H1 (cell line): ENCODE measurements around the gene TSGA10. TPM values are rescaled to one million over a fixed set of nuclear protein-coding genes. Genes with fewer than 3 reads are reported as not detected.

Experiments used
- CTCF ChIA-PET: fragments of 300-600 bp; sonication (Branson Sonifier 250); formaldehyde crosslinking; loops from one replicate; lab custom pipeline; 2021; ENCODE audit not compliant: partially characterized antibody; lab: Charles Lee
- POLR2A ChIA-PET: fragments of 300-600 bp; sonication (Branson Sonifier 250); formaldehyde crosslinking; loops from one replicate; lab custom pipeline; 2021; ENCODE audit warnings: inconsistent platforms; ENCODE audit not compliant: partially characterized antibody; lab: Charles Lee
- DNase-seq, 2 experiments: peaks; one replicate each; pipeline versions ENCODE4 v3.0.0 to v3.0.0-alpha.2; 2010 to 2022; ENCODE audit warnings: low spot score in 2 of 2, low read depth in 1 of 2, mixed read lengths in 1 of 2
- FAIRE-seq: peaks from 2 replicates; lab custom pipeline; 2011; peaks lifted over from hg19 to GRCh38; lab: Jason Lieb, UNC
- H2AFZ ChIP-seq: 2 replicates; pipeline ENCODE4 v1.8.1; 2012; ENCODE audit warnings: low read length, inconsistent platforms
- H2AK5ac ChIP-seq: 2 replicates; pipeline ENCODE4 v1.6.1; 2013; ENCODE audit warnings: low read depth, low read length
- H2BK120ac ChIP-seq: replicated peaks from 2 replicates; pipeline ENCODE3; 2013; ENCODE audit warnings: low read depth, low read length, inconsistent platforms
- H2BK12ac ChIP-seq: 2 replicates; pipeline ENCODE4 v1.6.1; 2013; ENCODE audit warnings: low read depth, low read length
- H2BK15ac ChIP-seq: 2 replicates; pipeline ENCODE4 v1.6.1; 2013; ENCODE audit warnings: low read length
- H2BK20ac ChIP-seq: 2 replicates; pipeline ENCODE4 v1.6.1; 2013; ENCODE audit warnings: low read length
- H2BK5ac ChIP-seq: 2 replicates; pipeline ENCODE4 v1.6.1; 2013; ENCODE audit warnings: low read depth, low read length
- H3K14ac ChIP-seq: 2 replicates; pipeline ENCODE4 v1.6.1; 2013; ENCODE audit warnings: inconsistent platforms; ENCODE audit not compliant: insufficient read length
- H3K18ac ChIP-seq: 2 replicates; pipeline ENCODE4 v1.6.1; 2013; ENCODE audit warnings: low read length; ENCODE audit errors: extremely low read depth
- H3K23ac ChIP-seq: 2 replicates; pipeline ENCODE4 v1.6.1; 2013; ENCODE audit warnings: inconsistent platforms; ENCODE audit not compliant: insufficient read length
- H3K23me2 ChIP-seq: 2 replicates; pipeline ENCODE4 v1.6.1; 2013; ENCODE audit warnings: low read depth, low read length
- H3K27ac ChIP-seq: 2 replicates; pipeline ENCODE4 v1.6.1; 2011; ENCODE audit warnings: low read depth, low read length, inconsistent platforms
- H3K27me3 ChIP-seq, 4 experiments: replicated peaks in 1 of 4; 1 replicate in 1 of 4; 2 replicates in 3 of 4; pipeline versions ENCODE4 v1.6.1 to v1.8.1; 2011 to 2013; ENCODE audit warnings: low read length in 3 of 4, mild to moderate bottlenecking in 3 of 4, inconsistent platforms in 2 of 4, mixed read lengths in 2 of 4, moderate library complexity in 1 of 4; ENCODE audit not compliant: control insufficient read depth in 3 of 4, insufficient read depth in 3 of 4; ENCODE audit errors: extremely low read depth in 1 of 4
- H3K36me3 ChIP-seq, 4 experiments: 2 replicates each; pipeline versions ENCODE4 v1.6.1 to v1.8.1; 2011 to 2013; ENCODE audit warnings: mild to moderate bottlenecking in 4 of 4, low read length in 3 of 4, moderate library complexity in 2 of 4, control low read depth in 1 of 4, inconsistent platforms in 1 of 4; ENCODE audit not compliant: insufficient read depth in 4 of 4, control insufficient read depth in 2 of 4
- H3K4ac ChIP-seq: replicated peaks from 2 replicates; pipeline ENCODE3; 2013; ENCODE audit warnings: low read length, low read depth, mixed read lengths, inconsistent platforms; ENCODE audit not compliant: insufficient read length
- H3K4me1 ChIP-seq, 4 experiments: replicated peaks in 1 of 4; 1 replicate in 1 of 4; 2 replicates in 3 of 4; pipeline versions ENCODE4 v1.6.1 to v1.8.1; 2011 to 2013; ENCODE audit warnings: low read length in 3 of 4, inconsistent platforms in 2 of 4, mixed read lengths in 1 of 4; ENCODE audit not compliant: insufficient read depth in 4 of 4, control insufficient read depth in 3 of 4
- H3K4me2 ChIP-seq, 2 experiments: 2 replicates each; pipeline versions ENCODE4 v1.6.1 to v1.8.1; 2011 to 2013; ENCODE audit warnings: low read depth in 2 of 2, low read length in 2 of 2, control low read depth in 1 of 2, inconsistent platforms in 1 of 2, mild to moderate bottlenecking in 1 of 2; ENCODE audit not compliant: insufficient read depth in 1 of 2
- H3K4me3 ChIP-seq, 4 experiments: fragments of 200-600, 300-600 bp in 1 of 4; sonication (generic), shearing (Covaris generic), sonication (Bioruptor Twin) in 1 of 4; 2 replicates each; pipeline versions ENCODE4 v1.5.1 to v1.8.1; 2011 to 2016; ENCODE audit warnings: low read length in 4 of 4, low read depth in 3 of 4, control low read depth in 2 of 4, inconsistent platforms in 2 of 4, mild to moderate bottlenecking in 2 of 4, mixed read lengths in 1 of 4, moderate library complexity in 1 of 4; ENCODE audit not compliant: insufficient read depth in 2 of 4; ENCODE audit errors: extremely low read depth in 1 of 4
- H3K56ac ChIP-seq: replicated peaks from 2 replicates; pipeline ENCODE3; 2013; ENCODE audit warnings: low read depth, mild to moderate bottlenecking, mixed read lengths, low read length, inconsistent platforms; ENCODE audit not compliant: insufficient read length
- H3K79me1 ChIP-seq: 2 replicates; pipeline ENCODE4 v1.6.1; 2013; ENCODE audit warnings: low read depth, low read length, control low read depth
- H3K79me2 ChIP-seq, 2 experiments: 2 replicates each; pipeline versions ENCODE4 v1.6.1 to v1.8.1; 2012 to 2013; ENCODE audit warnings: low read length in 2 of 2, mild to moderate bottlenecking in 2 of 2, inconsistent platforms in 1 of 2; ENCODE audit not compliant: insufficient read depth in 2 of 2, control insufficient read depth in 1 of 2
- H3K9ac ChIP-seq, 4 experiments: replicated peaks in 1 of 4; 1 replicate in 1 of 4; 2 replicates in 3 of 4; pipeline versions ENCODE4 v1.6.1 to v1.8.1; 2011 to 2013; ENCODE audit warnings: low read depth in 3 of 4, low read length in 3 of 4, control low read depth in 2 of 4, mild to moderate bottlenecking in 2 of 4, moderate library complexity in 2 of 4, inconsistent platforms in 1 of 4; ENCODE audit errors: extremely low read depth in 1 of 4
- H3K9me3 ChIP-seq, 2 experiments: 2 replicates each; pipeline versions ENCODE4 v1.6.1 to v1.8.1; 2012 to 2013; ENCODE audit warnings: mild to moderate bottlenecking in 2 of 2, moderate library complexity in 2 of 2, control low read depth in 1 of 2, inconsistent platforms in 1 of 2, low read depth in 1 of 2, low read length in 1 of 2, mixed read lengths in 1 of 2; ENCODE audit not compliant: insufficient read depth in 2 of 2
- H4K20me1 ChIP-seq, 2 experiments: replicated peaks in 1 of 2; 2 replicates each; pipeline versions ENCODE3 to v1.8.1; 2011 to 2013; ENCODE audit warnings: inconsistent platforms in 2 of 2, low read length in 2 of 2, mild to moderate bottlenecking in 1 of 2; ENCODE audit not compliant: insufficient read depth in 2 of 2, control insufficient read depth in 1 of 2
- H4K5ac ChIP-seq: 2 replicates; pipeline ENCODE4 v1.6.1; 2013; ENCODE audit warnings: low read length, low read depth, mixed read lengths, inconsistent platforms; ENCODE audit not compliant: insufficient read length
- H4K8ac ChIP-seq: 2 replicates; pipeline ENCODE4 v1.8.0; 2013; ENCODE audit warnings: mild to moderate bottlenecking, moderate library complexity, low read length, inconsistent platforms; ENCODE audit not compliant: insufficient read depth; ENCODE audit errors: extremely low read depth
- H4K91ac ChIP-seq: replicated peaks from 2 replicates; pipeline ENCODE3; 2013; ENCODE audit warnings: low read length, mixed read lengths, inconsistent platforms; ENCODE audit not compliant: insufficient read length
- CEBPB ChIP-seq: IDR thresholded peaks from 2 replicates; pipeline ENCODE4 v1.6.1; 2012; ENCODE audit warnings: low read depth, low read length
- CTBP2 ChIP-seq: IDR thresholded peaks from 2 replicates; pipeline ENCODE4 v1.7.0; 2011; ENCODE audit warnings: borderline replicate concordance, mild to moderate bottlenecking, moderate library complexity, mixed read lengths, low read length; ENCODE audit not compliant: insufficient read depth, insufficient read length
- EZH2 ChIP-seq: fragments of 200-600 bp; sonication (generic); IDR thresholded peaks from 2 replicates; pipeline ENCODE4 v1.7.1; 2012; ENCODE audit warnings: low read depth, mild to moderate bottlenecking, moderate library complexity, low read length, inconsistent platforms; ENCODE audit not compliant: severe bottlenecking
- JUN ChIP-seq: IDR thresholded peaks from 2 replicates; pipeline ENCODE4 v1.6.1; 2011; ENCODE audit warnings: low read depth, mild to moderate bottlenecking, improper control_type of control experiment, low read length
- KDM4A ChIP-seq: IDR thresholded peaks from one replicate; pipeline ENCODE4 v1.7.1; 2012; ENCODE audit warnings: low read depth, mild to moderate bottlenecking, moderate library complexity, low read length, inconsistent platforms; ENCODE audit not compliant: severe bottlenecking
- RBBP5 ChIP-seq: IDR thresholded peaks from 2 replicates; pipeline ENCODE4 v1.7.1; 2012; ENCODE audit warnings: low read depth, mild to moderate bottlenecking, inconsistent platforms, low read length, moderate library complexity, borderline replicate concordance
- SRF ChIP-seq: IDR thresholded peaks from 2 replicates; pipeline ENCODE4 v1.6.1; 2011; ENCODE audit warnings: mild to moderate bottlenecking, low read depth, low read length, moderate library complexity
- SUZ12 ChIP-seq: fragments of 200-600 bp; sonication (generic); IDR thresholded peaks from 2 replicates; pipeline ENCODE4 v1.6.1; 2012; ENCODE audit warnings: mild to moderate bottlenecking, inconsistent platforms, low read length, moderate library complexity, mixed read lengths
- WGBS, 2 experiments: shearing (Covaris generic) in 1 of 2; methylation state at CpG; one replicate each; pipeline versions ENCODE4 v1.1.6 to v1.1.7; 2013 to 2015; ENCODE audit warnings: low lambda C conversion rate in 2 of 2, mixed read lengths in 2 of 2, inconsistent platforms in 1 of 2, low coverage in 1 of 2, missing lambda C conversion rate in 1 of 2; ENCODE audit not compliant: insufficient replicate concordance in 2 of 2, insufficient coverage in 1 of 2, insufficient read length in 1 of 2; ENCODE audit errors: extremely low coverage in 1 of 2, missing lambda C conversion rate in 1 of 2; 5-methylcytosine and 5-hydroxymethylcytosine counted together
- long read RNA-seq, 2 experiments: library from RNA in 1 of 2; library from capped mRNA in 1 of 2; stranded (forward); transcript quantifications; one replicate each; pipeline ENCODE4 v2.0.0, GENCODE V29; 2021; ENCODE audit warnings: inconsistent platforms in 1 of 2
- polyA minus RNA-seq, 3 experiments: library from RNA; depleted of rRNA, polyadenylated mRNA; stranded (reverse); fragments of >200 nt; gene quantifications; 1 replicate in 2 of 3; 2 replicates in 1 of 3; pipeline ENCODE4 v1.2.3, GENCODE V29; 2011
- polyA plus RNA-seq, 7 experiments: library from polyadenylated mRNA; depleted of rRNA in 3 of 7; stranded (reverse) in 5 of 7; unstranded in 2 of 7; fragments of >200 nt in 5 of 7; fragments of 200-250 nt in 2 of 7; gene quantifications; 1 replicate in 5 of 7; 2 replicates in 1 of 7; 4 replicates in 1 of 7; pipeline versions ENCODE4 v1.2.1 to v1.2.3, GENCODE V29; 2011 to 2013; ENCODE audit warnings: missing spikeins in 2 of 7, mixed read lengths in 2 of 7
- total RNA-seq: library from RNA; stranded (reverse); fragmentation: NEBNext Ultra II Directional; extraction: Animal tissue kit (Norgen Biotek cat#: 25700); gene quantifications from 2 replicates; pipeline ENCODE4 v1.2.1, GENCODE V29; 2021

Gene TSGA10
- total RNA-seq: 5.7 and 7.4 TPM in 2 replicates
- polyA plus RNA-seq (2011; rRNA removed): 1.2 and 2.2 TPM in 2 replicates
- 3.8 TPM for polyA plus RNA-seq (2011; cell fraction: cytosol; rRNA removed)
- polyA plus RNA-seq (2011; cell fraction: nucleus; rRNA removed): 3.9 TPM
- polyA plus RNA-seq (2012, experiment 1 of 2): 8.0 to 11.9 TPM (median 10.9 TPM) in 4 replicates
- 2.5 TPM for polyA plus RNA-seq (2012, experiment 2 of 2)
- polyA plus RNA-seq (2013, experiment 1 of 2): 12.6 TPM
- polyA plus RNA-seq (2013, experiment 2 of 2): 12.0 TPM
- 3.9 and 4.4 TPM in 2 replicates for polyA minus RNA-seq (2011; rRNA and poly(A)+ RNA removed)
- 1.0 TPM for polyA minus RNA-seq (2011; cell fraction: cytosol; rRNA and poly(A)+ RNA removed)
- polyA minus RNA-seq (2011; cell fraction: nucleus; rRNA and poly(A)+ RNA removed): 10.9 TPM
- long read RNA-seq, experiment 1, partial matches to known transcripts: 3 of 5 reads
- long read RNA-seq, experiment 1, other reads (novel, unspliced or antisense): 1 of 5 reads
- long read RNA-seq, experiment 2, partial matches to known transcripts: 5 of 16 reads
- long read RNA-seq, experiment 2, other reads (novel, unspliced or antisense): 11 of 16 reads

- no peak within 1 kb of the TSS for H3K23ac ChIP-seq
- no peak within 1 kb of the TSS for H3K14ac ChIP-seq
- peaks cover 0 to 7% of the 10 kb centered on the region in 2 experiments; a peak in 2 of 4 replicates for H3K79me2 ChIP-seq
- H2AK5ac ChIP-seq: no peak within 1 kb of the TSS
- no peak within 1 kb of the TSS for H2BK12ac ChIP-seq
- H2BK5ac ChIP-seq: peak within 1 kb of the TSS; percentile 58
- 2% methylated on average over 53 of the region's 70 CpGs; no CpG with 5 or more reads in 1 of the 2 experiments for WGBS, 2 experiments
- peaks cover 11% of the 10 kb centered on the region for H3K23me2 ChIP-seq
- H4K8ac ChIP-seq: peak within 1 kb of the TSS; percentile 80; the same call in 1 of the 2 replicates
- DNase-seq (peak; percentile 54 to 92), FAIRE-seq (no peak)
- peak within 1 kb of the TSS; percentile 55 to 95 (median 82) for H3K4me3 ChIP-seq
- no peak within 1 kb of the TSS for H2BK20ac ChIP-seq
- H3K18ac ChIP-seq: peak within 1 kb of the TSS; percentile 13
- H3K4me1 ChIP-seq: peaks cover 0 to 8% (median 3%) of the 10 kb centered on the region in 4 experiments; a peak in 2 of 7 replicates
- peak within 1 kb of the TSS; percentile 39 to 88 (median 75) for H3K9ac ChIP-seq
- H3K79me1 ChIP-seq: no peaks in the 10 kb centered on the region
- H4K20me1 ChIP-seq: no peaks in the 10 kb centered on the region
- H2BK15ac ChIP-seq: peak within 1 kb of the TSS; percentile 84; the same call in 1 of the 2 replicates
- peak within 1 kb of the TSS; percentile 45 for H2AFZ ChIP-seq
- peak within 1 kb of the TSS; percentile 79; the same call in 1 of the 2 replicates for H3K27ac ChIP-seq
- ChIA-PET CTCF (no interaction called here), POLR2A (interaction anchor here (0.6 to 7.7 kb wide), 7 partner anchors 8 to 330 kb away, joined by 3 to 45 read pairs (median 4); partner anchors contain the start of genes C2orf15, MITD1 and MRPL30)
- H4K5ac ChIP-seq: peak within 1 kb of the TSS; percentile 81
- peak within 1 kb of the TSS; percentile 70 to 99 for H3K4me2 ChIP-seq
- H2BK120ac ChIP-seq: no peak within 1 kb of the TSS
- peak within 1 kb of the TSS; percentile 27 for H3K4ac ChIP-seq
- no peak within 1 kb of the TSS for H3K56ac ChIP-seq
- no peaks in the 10 kb centered on the region for H3K9me3 ChIP-seq
- H3K36me3 ChIP-seq: peaks cover 0 to 9% (median 0%) of the 10 kb centered on the region in 4 experiments; a peak in 2 of 8 replicates
- H4K91ac ChIP-seq: peak within 1 kb of the TSS; percentile 46
- H3K27me3 ChIP-seq: no peaks in the 10 kb centered on the region
- TF ChIP-seq JUN (no peak), SUZ12 (no peak), RBBP5 (no peak), KDM4A (peak; percentile 96), EZH2 (no peak), CEBPB (no peak), SRF (no peak), CTBP2 (no peak)
Measured at GRCh38 chr2:99154643-99155536, at the start of gene TSGA10, which contains the start of gene LIPT1. Gene TSGA10, minus strand, starts transcription at chr2:99154942. Its CDS starts 45,503 bp downstream, at chr2:99109439. Gene LIPT1, plus strand, starts transcription at chr2:99154967. Its CDS starts 6,991 bp downstream, at chr2:99161958.
